NCI-H2227 (cell line): ENCODE data around the gene DLGAP3.

Experiments used
- DNase-seq: peaks from one replicate; lab custom pipeline; 2025; ENCODE audit not compliant: unreplicated experiment; lab: John Stamatoyannopoulos, UW

The DLGAP3 gene

GRCh38 chr1:34928699-34929496 is 552 bp downstream of the DLGAP3 start:
- peak; percentile 77 for DNase-seq

GRCh38 chr1:34928066-34928696 is 1.3 kb downstream of the DLGAP3 start:
- peak; percentile 40 for DNase-seq

DNA sequence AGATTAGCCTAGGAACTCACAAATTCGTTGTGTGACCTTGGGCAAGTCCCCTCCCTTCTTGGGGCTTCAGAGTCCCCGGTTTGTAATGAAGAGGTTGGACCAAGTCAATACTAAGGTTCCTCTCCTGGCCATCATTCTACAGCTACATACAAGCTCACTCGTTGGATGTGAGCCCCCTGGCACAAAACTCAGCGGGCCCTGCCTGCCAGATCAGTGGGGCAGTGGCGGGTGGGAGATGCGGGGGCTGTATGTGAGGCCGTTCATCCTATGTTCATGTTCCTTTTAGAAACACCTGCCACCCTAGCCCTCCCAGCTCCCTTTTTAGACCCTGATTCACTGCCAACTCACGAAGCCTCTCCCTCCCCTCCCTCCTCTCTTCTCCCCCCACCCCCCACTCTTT is 2.1 kb downstream of the DLGAP3 start:
- no peak for DNase-seq

DNA sequence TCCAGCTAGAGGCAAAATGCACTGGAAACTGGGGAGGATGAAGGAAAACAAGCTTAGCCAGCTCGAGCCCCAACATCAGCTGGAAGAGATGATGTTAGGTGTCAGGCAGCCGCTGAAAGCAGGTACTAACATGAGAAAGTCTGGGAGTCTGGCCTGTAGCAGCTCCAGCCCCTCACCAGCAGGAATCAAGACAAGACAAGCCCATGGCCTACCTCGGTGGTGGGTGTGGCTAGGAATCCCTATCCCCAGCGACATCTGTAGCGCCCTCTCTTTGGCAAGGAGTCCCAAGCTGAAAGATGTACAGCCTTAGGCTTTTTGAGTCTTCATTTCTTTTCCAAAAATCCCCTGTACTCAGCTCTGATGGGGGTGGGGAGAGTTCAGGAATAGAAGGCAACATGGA is 2.6 kb downstream of the DLGAP3 start:
- no peak for DNase-seq

GRCh38 chr1:34926156-34926555 is 3.3 kb downstream of the DLGAP3 start:
- no peak for DNase-seq

- no peak for DNase-seq
Measured at GRCh38 chr1:34925730-34926129, 3.7 kb downstream of the DLGAP3 start.

- no peak for DNase-seq
Measured at GRCh38 chr1:34924759-34925555, 4.5 kb downstream of the DLGAP3 start.

DNA sequence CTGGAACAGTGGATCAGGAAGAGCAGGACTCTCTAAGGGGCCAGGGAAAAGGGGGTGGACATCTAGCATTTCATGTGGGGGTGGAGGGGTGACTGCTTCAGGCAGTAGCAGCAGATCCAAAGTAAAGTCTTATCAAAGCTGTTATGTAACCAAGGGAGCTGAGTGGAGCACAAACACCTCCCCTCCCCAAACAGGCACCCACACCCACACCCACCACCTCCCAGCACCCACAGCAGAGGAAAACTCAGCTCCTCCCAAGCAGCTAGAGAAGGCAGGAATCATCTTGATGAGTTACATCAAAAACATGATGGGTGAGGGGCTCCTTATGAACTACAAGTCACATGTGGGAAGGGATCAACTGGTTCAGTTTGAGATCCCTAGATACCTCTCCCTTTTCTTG is 6.0 kb downstream of the DLGAP3 start:
- no peak for DNase-seq

- peak; percentile 85 for DNase-seq
Measured at GRCh38 chr1:34918977-34919561, 10.4 kb downstream of the DLGAP3 start.

GRCh38 chr1:34918386-34918976 is 11.0 kb downstream of the DLGAP3 start:
- DNase-seq: no peak

DNA sequence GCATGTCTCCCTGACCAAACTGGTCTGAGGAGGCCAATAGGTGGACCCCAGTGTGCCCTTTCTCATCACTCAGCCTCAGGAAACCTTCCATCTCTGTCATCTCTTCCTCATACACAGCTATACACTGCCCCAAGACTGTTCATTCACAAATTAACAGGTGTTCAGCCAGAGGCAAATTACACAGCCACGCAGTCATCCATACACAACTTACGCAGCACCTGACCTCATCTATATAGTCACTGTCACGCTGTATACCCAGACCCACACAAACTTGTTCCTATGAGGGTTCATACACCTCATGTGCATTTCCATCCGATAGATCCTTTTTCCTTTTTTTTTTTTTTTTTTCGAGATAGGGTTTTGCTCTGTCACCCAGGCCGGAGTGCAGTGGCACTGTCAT is 12.4 kb downstream of the DLGAP3 start:
- no peak for DNase-seq

DNA sequence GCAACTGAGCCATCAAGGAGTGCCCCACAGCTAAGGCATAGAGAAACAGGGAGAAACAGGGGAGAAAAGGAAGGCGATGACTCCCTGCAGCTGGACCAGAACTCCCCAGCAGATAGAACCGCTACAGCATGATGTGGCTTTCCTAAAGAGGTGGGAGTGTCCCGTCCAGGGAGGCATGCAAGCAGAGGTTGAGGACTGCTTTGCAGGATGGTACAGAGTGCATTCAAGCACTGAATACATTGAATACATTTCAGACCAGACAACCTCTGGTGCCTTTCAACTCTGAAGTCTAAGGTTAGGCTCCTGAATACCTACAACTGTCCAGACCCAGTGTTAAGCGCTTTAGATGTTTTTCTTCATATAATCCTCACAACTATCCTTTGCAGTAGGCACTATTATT is 13.3 kb downstream of the DLGAP3 start:
- DNase-seq: no peak

GRCh38 chr1:34915521-34915920 is 13.9 kb downstream of the DLGAP3 start:
- peak; percentile 66 for DNase-seq

- DNase-seq: no peak
Measured at GRCh38 chr1:34914958-34915357, 14.5 kb downstream of the DLGAP3 start.

- peak; percentile 37 for DNase-seq
Measured at GRCh38 chr1:34911465-34911864, 18.0 kb downstream of the DLGAP3 start.

DNA sequence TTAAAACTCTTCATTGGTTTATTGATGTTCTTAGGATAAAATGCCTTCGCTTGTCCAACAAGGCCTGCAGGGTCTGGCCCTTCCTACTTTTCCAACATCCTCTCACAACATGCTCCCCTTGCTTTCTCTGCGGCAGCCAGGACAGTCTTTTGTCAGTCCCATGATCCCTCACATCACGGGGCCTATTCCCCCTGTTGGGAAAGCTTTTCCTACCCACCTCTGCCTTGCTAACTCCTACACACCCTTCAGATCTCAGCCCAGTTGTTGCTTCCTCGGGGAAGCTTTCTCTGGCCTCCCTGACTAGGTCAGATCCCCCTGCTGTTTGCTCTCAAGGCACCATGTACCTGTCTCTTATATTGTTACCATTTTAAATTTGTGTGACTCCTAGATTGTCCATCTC is 19.0 kb downstream of the DLGAP3 start:
- DNase-seq: no peak

DNA sequence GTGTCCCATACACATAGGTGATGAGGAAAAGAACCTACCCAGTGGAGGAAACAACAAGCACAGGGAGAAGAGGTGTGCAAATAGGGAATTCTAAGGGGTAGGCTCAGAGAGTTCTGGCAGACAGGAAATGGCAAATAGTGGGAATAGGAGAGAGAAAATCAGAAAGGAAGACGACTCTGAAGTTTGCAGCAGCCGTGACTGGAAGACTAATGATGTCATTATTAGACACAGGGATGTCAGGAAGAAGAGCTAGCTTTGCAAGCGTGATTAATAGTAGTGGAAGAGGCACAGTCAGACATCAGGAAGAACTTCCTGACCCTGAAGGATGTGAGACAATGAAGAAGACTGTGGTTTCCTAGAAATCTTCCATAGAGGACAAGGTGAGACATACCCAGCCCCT is 21.1 kb downstream of the DLGAP3 start:
- DNase-seq: no peak

GRCh38 chr1:34907487-34908090 is 21.9 kb downstream of the DLGAP3 start:
- no peak for DNase-seq

GRCh38 chr1:34906756-34907155 is 22.7 kb downstream of the DLGAP3 start:
- DNase-seq: no peak

- no peak for DNase-seq
Measured at GRCh38 chr1:34906222-34906621, 23.2 kb downstream of the DLGAP3 start.

DNA sequence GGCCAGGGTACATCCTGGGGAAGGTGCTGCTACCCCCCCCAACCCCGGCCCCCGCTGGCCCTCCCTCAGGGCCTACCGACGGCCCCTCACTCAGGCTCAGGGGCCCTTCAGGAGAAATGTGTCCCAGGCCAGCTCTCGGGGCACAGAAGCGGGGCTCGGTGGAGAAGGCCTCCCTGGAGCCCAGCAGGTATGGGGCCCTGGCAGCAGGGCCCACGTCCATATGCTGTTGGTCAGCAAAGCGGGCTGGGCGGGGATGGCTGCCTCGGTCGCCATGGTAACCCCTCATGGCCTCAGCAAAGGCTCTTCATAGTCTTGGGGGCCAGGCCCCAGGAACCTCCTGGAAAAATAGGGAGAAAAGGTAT is 24.4 kb downstream of the DLGAP3 start:
- DNase-seq: no peak
